ENCODE results near the gene SUSD5. TPM values are rescaled to one million over a fixed set of nuclear protein-coding genes. Genes with fewer than 3 reads are reported as not detected.
A peak's percentile ranks its signal among the peaks of the same experiment; 100 is the strongest.

Gene SUSD5
- total RNA-seq, 1 experiment from 2014 or later = 1.2 TPM

- TF ChIP-seq PREB (CRISPR knock-in tag; IDR thresholded peaks at IDR 0.05; ENCODE audit: borderline replicate concordance) (no peak), NFYB (CRISPR knock-in tag; conservative IDR thresholded peaks at IDR 0.05; ENCODE audit: low read depth) (no peak), NR2C2 (CRISPR knock-in tag; IDR thresholded peaks at IDR 0.05) (no peak), ZNF232 (CRISPR knock-in tag; IDR thresholded peaks at IDR 0.05) (no peak), E2F1 (CRISPR knock-in tag; IDR thresholded peaks at IDR 0.05) (no peak), NFATC4 (CRISPR knock-in tag; IDR thresholded peaks at IDR 0.05) (no peak), ZMAT4 (CRISPR knock-in tag; IDR thresholded peaks at IDR 0.05) (no peak), FOXJ3 (CRISPR knock-in tag; IDR thresholded peaks at IDR 0.05; ENCODE audit: borderline replicate concordance) (no peak), KAT7 (CRISPR knock-in tag; IDR thresholded peaks at IDR 0.05; ENCODE audit: borderline replicate concordance) (no peak)
Measured at GRCh38 chr3:33119891-33120290, 98.7 kb downstream of the SUSD5 start (continued).

GRCh38 chr3:33117461-33117860, 101.1 kb downstream of the SUSD5 start:
- no peak for TF ChIP-seq ESRRA (CRISPR knock-in tag; IDR thresholded peaks at IDR 0.05; ENCODE audit: borderline replicate concordance)
- CTCF ChIA-PET = no interaction called here
- H3K27me3 Mint-ChIP-seq (ENCODE audit: low read depth) = peaks cover 10% of the 10 kb centered on the region
- H3K27ac Mint-ChIP-seq = no peak overlapping the region
- ATAC-seq = no peak
- POLR2A ChIA-PET = no interaction called here
- no peak for DNase-seq (ENCODE audit: low spot score)
- peaks cover 20% of the 10 kb centered on the region for H3K36me3 Mint-ChIP-seq
- H3K4me1 Mint-ChIP-seq = peaks cover 13% of the 10 kb centered on the region
- no peak overlapping the region for H3K4me3 Mint-ChIP-seq
- H3K9me3 Mint-ChIP-seq = peaks cover 2% of the 10 kb centered on the region

- H3K27me3 Mint-ChIP-seq (ENCODE audit: low read depth) = peaks cover 18% of the 10 kb centered on the region
- no peak for TF ChIP-seq TCF7 (CRISPR knock-in tag; IDR thresholded peaks at IDR 0.05; ENCODE audit: low read depth)
- TF ChIP-seq TP53 (CRISPR knock-in tag; IDR thresholded peaks at IDR 0.05) = no peak
- H3K4me1 Mint-ChIP-seq = peaks cover 13% of the 10 kb centered on the region
- peaks cover 10% of the 10 kb centered on the region; the same call in 1 of the 2 replicates for H3K36me3 Mint-ChIP-seq
- DNase-seq (ENCODE audit: low spot score) (no peak), ATAC-seq (no peak)
- CTCF ChIA-PET = interaction anchor here (0.8 kb wide), 1 partner anchor 17 kb away, joined by 3 read pairs; no protein-coding TSS in a partner anchor
- H3K9me3 Mint-ChIP-seq = peaks cover 10% of the 10 kb centered on the region
- peak overlapping the region; percentile 81 for H3K4me3 Mint-ChIP-seq
- H3K27ac Mint-ChIP-seq = no peak overlapping the region
- POLR2A ChIA-PET = interaction anchor here (1.3 kb wide), 1 partner anchor 33 kb away, joined by 3 read pairs; no protein-coding TSS in a partner anchor
Measured at GRCh38 chr3:33115024-33115768, 103.4 kb downstream of the SUSD5 start.

GRCh38 chr3:33114622-33115023, 104.0 kb downstream of the SUSD5 start:
- CTCF ChIA-PET = interaction anchor here (1.6 to 1.8 kb wide), 2 partner anchors 16 to 258 kb away, joined by 6 to 10 read pairs; no protein-coding TSS in a partner anchor
- Mint-ChIP-seq H3K36me3 (peaks cover 10% of the 10 kb centered on the region; the same call in 1 of the 2 replicates), H3K27me3 (ENCODE audit: low read depth) (peaks cover 18% of the 10 kb centered on the region), H3K27ac (peak overlapping the region; percentile 53; the same call in 1 of the 2 replicates), H3K4me1 (peaks cover 13% of the 10 kb centered on the region), H3K9me3 (peaks cover 10% of the 10 kb centered on the region), H3K4me3 (peak overlapping the region; percentile 81)
- POLR2A ChIA-PET = interaction anchor here (1.3 kb wide), 1 partner anchor 32 kb away, joined by 3 read pairs; no protein-coding TSS in a partner anchor
- ATAC-seq (no peak), DNase-seq (ENCODE audit: low spot score) (no peak)
- TF ChIP-seq SOX15 (CRISPR knock-in tag; IDR thresholded peaks at IDR 0.05) (no peak), ETV6 (CRISPR knock-in tag; IDR thresholded peaks at IDR 0.05) (no peak), RELA (CRISPR knock-in tag; IDR thresholded peaks at IDR 0.05; ENCODE audit: borderline replicate concordance) (no peak), E2F1 (CRISPR knock-in tag; IDR thresholded peaks at IDR 0.05) (0 out of 2 replicates have a peak, but pooled peaks have one; percentile 19)
